Stimulated activated naive B cell treated with anti-CD40 and anti-IgM and Interleukin-4, amounts not matched to agents 10 μg/mL and 1 μg/mL and 100 μg/mL, for 72 hours (primary cell): ENCODE data around the gene DRGX.

ENCODE experiments used
- ATAC-seq, 2 donors: fragments of 150-1000 bp; cut with Tn5 transposase; replicated peaks; 2 replicates each; pipeline ENCODE4 v1.10.0; 2021; ENCODE audit warnings: moderate library complexity in 1 of 2
- DNase-seq: peaks from one replicate; pipeline ENCODE4 v3.0.0; 2021
- H3K27ac Mint-ChIP-seq: one replicate; pipeline ENCODE4 v1.8.0; 2022; ENCODE audit warnings: mild to moderate bottlenecking, mixed read lengths
- H3K27me3 Mint-ChIP-seq, 2 donors: one replicate each; pipeline ENCODE4 v1.8.0; 2022; ENCODE audit warnings: mixed read lengths in 2 of 2
- H3K36me3 Mint-ChIP-seq, 2 donors: one replicate each; pipeline ENCODE4 v1.8.0; 2022; ENCODE audit warnings: mixed read lengths in 2 of 2, mild to moderate bottlenecking in 1 of 2
- H3K4me1 Mint-ChIP-seq, 2 donors: one replicate each; pipeline ENCODE4 v1.8.0; 2022; ENCODE audit warnings: mixed read lengths in 2 of 2, mild to moderate bottlenecking in 1 of 2
- H3K4me3 Mint-ChIP-seq, 2 donors: one replicate each; pipeline ENCODE4 v1.8.0; 2022; ENCODE audit warnings: mild to moderate bottlenecking in 2 of 2, mixed read lengths in 2 of 2, moderate library complexity in 1 of 2
- H3K9me3 Mint-ChIP-seq, 2 donors: one replicate each; pipeline ENCODE4 v1.8.0; 2022; ENCODE audit warnings: mixed read lengths in 2 of 2, mild to moderate bottlenecking in 1 of 2

DRGX gene

DNA sequence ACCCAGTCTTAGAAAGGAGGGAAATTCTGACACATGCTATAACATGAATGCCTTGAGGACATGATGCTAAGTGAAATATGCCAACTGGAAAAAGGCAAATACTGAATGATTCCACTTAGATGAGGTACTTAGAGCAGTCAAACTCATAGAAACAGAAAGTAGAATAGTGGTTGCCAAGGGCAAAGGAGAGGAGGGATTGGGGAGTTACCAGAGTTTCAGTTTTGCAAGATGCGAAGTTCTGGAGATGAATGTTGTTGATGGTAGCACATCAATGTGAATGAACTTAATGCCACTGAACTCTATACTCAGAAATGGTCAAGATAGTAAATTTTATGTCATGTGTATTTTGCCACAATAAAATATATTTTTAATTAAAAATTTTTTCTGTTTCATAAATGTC lies 38.9 kb downstream of the DRGX start:
- H3K36me3 Mint-ChIP-seq: peaks cover 0 to 2% of the 10 kb centered on the region in 2 donors
- peak in 1 of 2 donors; percentile 86 for ATAC-seq
- DNase-seq: no peak
- no peak overlapping the region for H3K4me3 Mint-ChIP-seq
- peaks cover 4 to 5% of the 10 kb centered on the region in 2 donors for H3K9me3 Mint-ChIP-seq
- peaks cover 2 to 5% of the 10 kb centered on the region in 2 donors for H3K4me1 Mint-ChIP-seq
- H3K27me3 Mint-ChIP-seq: peaks cover 4 to 14% of the 10 kb centered on the region in 2 donors
- no peak overlapping the region for H3K27ac Mint-ChIP-seq

DNA sequence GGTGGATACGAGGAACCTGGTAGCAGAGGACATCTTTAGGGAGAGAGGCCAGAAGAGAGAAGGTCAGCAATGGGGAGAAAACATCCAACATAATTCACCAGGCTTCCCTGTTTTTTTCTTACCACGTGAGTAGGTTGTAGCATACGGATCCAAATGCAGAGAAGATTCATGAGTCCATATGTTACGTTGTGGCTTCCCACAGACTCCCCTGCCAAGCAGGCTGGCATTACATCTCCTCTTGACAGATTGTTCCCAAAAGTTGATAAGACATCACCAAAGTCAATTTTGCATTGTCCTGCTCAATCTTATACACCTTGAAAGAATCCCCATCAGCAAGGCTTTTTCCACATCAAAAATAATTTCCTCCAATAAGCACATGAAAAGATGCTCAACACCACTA lies 39.7 kb downstream of the DRGX start:
- peaks cover 0 to 2% of the 10 kb centered on the region in 2 donors for H3K4me1 Mint-ChIP-seq
- peaks cover 9 to 14% of the 10 kb centered on the region in 2 donors for H3K27me3 Mint-ChIP-seq
- peaks cover 0 to 2% of the 10 kb centered on the region in 2 donors for H3K36me3 Mint-ChIP-seq
- H3K4me3 Mint-ChIP-seq: no peak overlapping the region
- H3K9me3 Mint-ChIP-seq: peaks cover 4 to 5% of the 10 kb centered on the region in 2 donors
- ATAC-seq (no peak), DNase-seq (no peak)
- no peak overlapping the region for H3K27ac Mint-ChIP-seq

DNA sequence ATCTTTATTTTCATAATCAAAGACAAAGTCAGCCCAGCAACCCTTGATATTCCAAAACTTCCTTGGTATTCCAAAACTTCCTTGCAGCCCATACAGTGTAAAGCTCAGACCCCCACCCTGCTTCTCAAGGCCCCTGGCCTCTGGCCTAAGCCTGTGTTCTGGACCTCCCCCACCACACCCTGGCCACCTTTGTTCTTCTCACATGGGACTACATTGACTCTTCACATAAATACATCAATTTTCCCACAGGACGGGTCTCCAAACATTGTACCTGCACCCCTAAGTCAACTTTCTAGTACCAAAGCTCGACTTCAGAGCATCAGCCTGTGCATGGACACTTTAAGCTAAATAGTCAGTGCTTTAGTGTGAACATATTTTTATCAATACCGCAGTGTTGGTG lies 40.7 kb downstream of the DRGX start:
- Mint-ChIP-seq H3K36me3 (peaks cover 0 to 5% of the 10 kb centered on the region in 2 donors), H3K4me3 (no peak overlapping the region), H3K27ac (no peak overlapping the region), H3K27me3 (peaks cover 12 to 14% of the 10 kb centered on the region in 2 donors), H3K4me1 (peaks cover 0 to 2% of the 10 kb centered on the region in 2 donors), H3K9me3 (peaks cover 7 to 8% of the 10 kb centered on the region in 2 donors)
- ATAC-seq: no peak
- DNase-seq: no peak

DNA sequence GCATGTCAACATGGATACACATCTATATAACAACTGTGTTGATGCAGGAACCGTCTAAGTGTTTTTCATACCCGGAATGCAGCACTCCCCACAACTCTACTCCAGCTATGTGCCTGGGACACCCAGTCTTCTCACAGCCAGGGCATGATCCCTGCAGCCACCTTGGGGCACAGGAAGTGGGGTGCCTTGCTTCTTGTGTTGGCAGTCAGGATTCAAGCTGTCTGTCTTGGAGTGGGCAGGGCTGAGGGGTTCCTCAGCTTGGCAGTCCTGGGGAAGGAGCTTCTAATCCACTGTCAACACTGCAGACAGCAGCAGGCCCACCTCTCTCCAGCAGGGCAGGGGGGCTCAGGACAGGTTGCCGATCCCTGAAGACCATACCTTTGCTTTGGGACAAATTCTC lies 41.3 kb downstream of the DRGX start:
- DNase-seq (no peak), ATAC-seq (no peak)
- Mint-ChIP-seq H3K27ac (no peak overlapping the region), H3K27me3 (peaks cover 14 to 18% of the 10 kb centered on the region in 2 donors), H3K4me3 (no peak overlapping the region), H3K4me1 (peaks cover 0 to 2% of the 10 kb centered on the region in 2 donors), H3K9me3 (peaks cover 11% of the 10 kb centered on the region in 2 donors), H3K36me3 (peaks cover 0 to 8% of the 10 kb centered on the region in 2 donors)

DNA sequence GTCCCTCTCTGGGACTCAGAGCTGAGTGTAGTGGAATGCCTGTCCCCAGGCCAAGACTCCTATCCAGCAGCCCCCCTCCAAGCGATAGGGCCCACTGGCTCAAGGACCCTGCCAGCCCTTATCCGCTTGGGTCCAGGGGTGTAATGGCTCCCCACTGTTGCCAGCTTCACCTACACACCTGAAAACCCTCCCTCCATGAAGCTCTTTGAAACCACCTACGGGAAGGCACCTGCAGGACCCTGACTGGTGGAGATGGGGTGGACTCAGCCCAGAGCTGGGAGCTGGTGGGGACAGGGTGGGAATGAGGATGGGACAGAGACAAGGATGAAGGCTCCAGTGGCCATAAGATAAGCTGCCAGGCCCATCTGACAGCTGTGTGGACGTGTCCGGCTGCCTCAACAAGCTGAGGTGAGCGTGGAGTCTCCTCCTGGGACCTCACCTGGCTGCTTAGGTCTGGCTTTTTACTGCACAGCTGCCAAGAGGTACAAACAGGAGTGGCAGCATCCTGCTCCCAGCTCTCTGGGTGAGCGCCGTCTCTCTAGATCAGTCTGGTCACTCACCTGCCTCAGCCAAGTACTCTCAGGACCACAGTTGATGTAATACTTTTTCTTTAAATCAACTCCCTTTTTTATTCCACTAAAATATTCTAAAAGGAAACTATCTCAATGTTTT lies 41.9 kb downstream of the DRGX start:
- peaks cover 0 to 12% of the 10 kb centered on the region in 2 donors for H3K36me3 Mint-ChIP-seq
- no peak for ATAC-seq
- H3K9me3 Mint-ChIP-seq: peaks cover 11 to 17% of the 10 kb centered on the region in 2 donors
- no peak overlapping the region for H3K4me3 Mint-ChIP-seq
- peaks cover 0 to 2% of the 10 kb centered on the region in 2 donors for H3K4me1 Mint-ChIP-seq
- DNase-seq: no peak
- no peak overlapping the region for H3K27ac Mint-ChIP-seq
- H3K27me3 Mint-ChIP-seq: peaks cover 8 to 23% of the 10 kb centered on the region in 2 donors

DNA sequence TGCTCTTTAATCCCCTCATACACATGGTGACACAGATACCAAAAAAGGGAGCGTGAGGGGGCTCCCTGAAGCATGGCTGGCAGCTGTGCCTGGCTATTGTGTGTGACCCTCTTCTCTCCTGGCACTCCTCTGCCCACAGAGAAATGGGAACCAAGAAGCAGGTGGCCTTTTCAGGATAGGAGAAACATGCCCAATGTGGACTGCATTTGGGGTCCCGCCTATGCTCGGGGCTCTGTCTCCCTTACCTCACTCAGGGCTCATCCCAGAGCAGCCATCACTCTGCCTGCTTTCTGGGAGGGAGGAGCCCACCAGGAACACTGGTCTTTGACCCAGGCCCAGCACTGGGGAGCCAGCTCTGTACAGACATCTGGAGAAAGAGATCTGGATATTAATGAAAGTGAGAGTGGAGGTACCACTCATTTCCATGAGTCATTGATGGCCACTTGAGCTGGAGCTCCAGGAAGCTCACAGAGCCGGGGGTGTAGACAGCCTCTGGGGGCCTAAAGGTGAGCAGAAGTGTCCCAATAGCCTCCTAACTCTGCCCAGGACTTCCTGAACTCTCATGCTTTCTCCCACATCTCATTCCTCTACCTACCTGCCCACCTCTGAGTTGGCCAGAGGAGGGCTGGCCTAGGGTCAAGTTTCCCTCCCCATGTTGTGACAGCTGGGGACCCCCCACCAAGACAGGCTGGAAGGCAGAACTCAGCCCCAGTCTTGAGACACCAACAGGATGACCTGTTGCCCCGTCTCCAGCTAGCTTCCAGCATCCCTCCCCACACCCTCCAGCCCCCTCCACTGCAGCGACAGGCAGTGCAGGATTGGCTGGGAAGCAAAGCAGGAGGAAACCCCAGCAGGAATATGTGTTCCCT lies 42.6 kb downstream of the DRGX start:
- Mint-ChIP-seq H3K27me3 (peaks cover under 1 to 19% of the 10 kb centered on the region in 2 donors), H3K4me3 (no peak overlapping the region), H3K36me3 (peaks cover 0 to 12% of the 10 kb centered on the region in 2 donors)

DNA sequence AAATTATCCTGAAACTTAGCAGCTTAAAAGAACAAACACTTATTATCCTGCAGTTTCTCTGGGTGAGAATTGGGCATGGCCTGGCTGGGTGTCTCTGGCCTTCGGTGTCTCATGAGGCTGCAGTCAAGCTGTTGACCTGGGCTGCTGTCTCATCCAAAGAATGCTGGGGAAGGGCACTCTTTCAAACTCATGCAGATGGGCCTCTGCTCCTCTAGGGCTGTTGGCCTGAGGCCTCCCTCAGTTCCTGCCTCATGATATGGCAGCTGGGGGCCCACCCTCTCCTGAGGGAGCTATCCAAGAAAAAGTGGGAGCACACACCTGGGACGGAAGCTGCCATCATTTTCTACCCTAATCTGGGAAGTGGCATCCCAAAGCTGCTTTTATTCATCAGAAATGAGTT lies 43.6 kb downstream of the DRGX start:
- Mint-ChIP-seq H3K36me3 (peaks cover 0 to 10% of the 10 kb centered on the region in 2 donors), H3K4me1 (peaks cover 0 to 2% of the 10 kb centered on the region in 2 donors), H3K9me3 (peaks cover 9 to 17% of the 10 kb centered on the region in 2 donors), H3K27me3 (peaks cover 0 to 19% of the 10 kb centered on the region in 2 donors), H3K4me3 (no peak overlapping the region), H3K27ac (no peak overlapping the region)
- DNase-seq (no peak), ATAC-seq (no peak)

More for the DNA sequence above, 42.6 kb downstream of the DRGX start:
- DNase-seq (no peak), ATAC-seq (no peak)
- Mint-ChIP-seq H3K4me1 (peaks cover 0 to 2% of the 10 kb centered on the region in 2 donors), H3K9me3 (peaks cover 11 to 17% of the 10 kb centered on the region in 2 donors), H3K27ac (no peak overlapping the region)

DNA sequence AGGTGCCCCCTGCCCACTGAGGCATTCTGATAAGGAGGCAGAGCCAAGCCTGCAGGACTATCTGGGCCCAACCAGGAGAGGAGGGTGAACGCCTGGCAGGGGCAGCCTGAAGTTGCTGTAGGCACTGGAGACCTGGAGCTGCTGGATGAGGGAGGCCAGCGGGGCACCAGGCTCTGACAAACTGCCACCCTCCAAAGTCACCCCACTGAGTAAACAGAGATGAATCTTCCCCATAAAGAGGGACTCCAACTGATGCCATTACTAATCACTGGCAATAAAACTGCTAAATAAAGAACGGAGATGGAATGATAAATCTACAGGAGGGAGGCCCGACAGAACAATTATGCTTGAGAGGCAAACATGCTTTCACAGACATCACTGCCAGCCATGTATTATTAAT lies 44.2 kb downstream of the DRGX start:
- no peak for ATAC-seq

DNA sequence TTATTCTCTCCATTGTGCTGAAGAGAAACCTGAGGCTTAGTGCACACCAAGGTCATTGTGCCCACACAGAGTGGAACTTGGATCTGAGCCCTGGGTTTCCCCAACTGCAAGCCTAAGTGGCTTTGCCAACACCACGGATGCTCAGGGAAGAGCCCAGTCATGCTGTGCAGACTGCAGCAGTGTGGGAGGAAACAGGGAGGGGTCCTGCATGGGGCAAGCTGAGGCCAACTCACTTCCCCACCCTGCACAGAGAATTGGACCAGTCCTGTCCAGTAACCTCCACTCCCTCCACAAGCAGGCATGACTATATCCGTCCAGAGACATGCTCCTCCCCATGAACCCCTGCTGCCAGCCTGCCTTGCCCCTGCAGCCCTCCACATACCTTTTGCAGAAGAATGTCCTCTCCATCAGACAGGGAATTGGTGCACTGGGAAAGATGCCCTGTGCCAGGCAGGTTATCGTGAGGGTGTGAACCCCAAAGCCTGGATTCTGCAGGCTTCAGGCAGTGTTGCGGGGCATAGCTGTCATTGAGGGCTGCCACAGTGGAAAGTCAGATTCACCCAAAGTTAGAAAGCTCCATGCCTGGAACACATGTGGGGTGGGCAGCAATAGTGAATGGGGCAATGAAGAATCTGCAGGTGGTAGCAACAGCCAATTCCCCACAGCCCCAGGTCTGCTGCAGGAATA lies 44.9 kb downstream of the DRGX start:
- peaks cover 0 to 10% of the 10 kb centered on the region in 2 donors for H3K36me3 Mint-ChIP-seq
- H3K4me3 Mint-ChIP-seq: no peak overlapping the region
- no peaks in the 10 kb centered on the region for H3K4me1 Mint-ChIP-seq
- no peak for DNase-seq
- no peak for ATAC-seq
- no peak overlapping the region for H3K27ac Mint-ChIP-seq
- peaks cover 6 to 13% of the 10 kb centered on the region in 2 donors for H3K9me3 Mint-ChIP-seq
- peaks cover 0 to 19% of the 10 kb centered on the region in 2 donors for H3K27me3 Mint-ChIP-seq

More for the DNA sequence above, 44.2 kb downstream of the DRGX start:
- no peak overlapping the region for H3K4me3 Mint-ChIP-seq
- no peak overlapping the region for H3K27ac Mint-ChIP-seq
- DNase-seq: no peak
- H3K36me3 Mint-ChIP-seq: peaks cover 0 to 10% of the 10 kb centered on the region in 2 donors
- peaks cover 6 to 14% of the 10 kb centered on the region in 2 donors for H3K9me3 Mint-ChIP-seq
- peaks cover 0 to 19% of the 10 kb centered on the region in 2 donors for H3K27me3 Mint-ChIP-seq
- no peaks in the 10 kb centered on the region for H3K4me1 Mint-ChIP-seq

DNA sequence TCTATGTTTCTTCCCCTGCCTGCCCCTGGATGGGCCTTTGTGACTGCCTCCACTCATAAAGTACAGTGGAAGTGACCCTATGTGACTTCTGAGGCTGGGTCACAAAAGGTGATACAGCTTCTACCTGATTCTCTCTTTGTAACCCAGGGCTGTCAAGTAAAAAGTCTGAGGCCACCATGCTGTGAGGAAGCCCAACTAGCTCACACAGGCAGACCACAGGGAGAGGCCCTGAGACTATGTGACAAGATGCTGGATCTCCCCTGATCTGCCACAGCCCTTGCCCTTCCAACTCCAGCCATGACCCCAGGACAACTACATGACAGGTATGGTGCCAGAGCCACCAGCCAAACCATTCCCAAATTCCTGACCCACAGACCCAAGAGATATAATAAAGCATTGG lies 45.8 kb downstream of the DRGX start:
- Mint-ChIP-seq H3K36me3 (peaks cover 0 to 10% of the 10 kb centered on the region in 2 donors), H3K4me1 (no peaks in the 10 kb centered on the region), H3K27ac (no peak overlapping the region), H3K9me3 (peaks cover 6 to 13% of the 10 kb centered on the region in 2 donors), H3K4me3 (no peak overlapping the region), H3K27me3 (peaks cover 0 to 19% of the 10 kb centered on the region in 2 donors)
- ATAC-seq (no peak), DNase-seq (no peak)

DNA sequence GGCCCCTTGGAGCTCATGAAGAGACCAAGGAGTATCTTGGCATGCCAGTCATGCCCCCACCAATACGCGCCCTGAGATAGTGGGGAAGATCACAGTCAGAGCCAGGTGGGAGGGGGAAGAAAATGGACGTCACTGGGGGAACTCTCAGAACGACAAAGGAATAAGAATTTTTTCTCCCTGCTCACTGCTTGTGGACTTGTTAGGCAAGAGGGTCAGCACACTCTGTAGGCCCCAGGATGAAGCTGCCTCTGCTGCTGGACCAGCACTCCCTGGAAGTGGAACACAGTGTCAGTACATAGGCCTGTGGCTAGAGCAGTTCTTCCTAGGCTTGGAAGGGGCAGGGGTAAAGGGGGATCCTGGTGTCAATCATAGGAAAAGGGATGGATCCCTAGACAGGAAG lies 46.5 kb downstream of the DRGX start:
- H3K9me3 Mint-ChIP-seq: peaks cover 6 to 13% of the 10 kb centered on the region in 2 donors
- no peak for DNase-seq

DNA sequence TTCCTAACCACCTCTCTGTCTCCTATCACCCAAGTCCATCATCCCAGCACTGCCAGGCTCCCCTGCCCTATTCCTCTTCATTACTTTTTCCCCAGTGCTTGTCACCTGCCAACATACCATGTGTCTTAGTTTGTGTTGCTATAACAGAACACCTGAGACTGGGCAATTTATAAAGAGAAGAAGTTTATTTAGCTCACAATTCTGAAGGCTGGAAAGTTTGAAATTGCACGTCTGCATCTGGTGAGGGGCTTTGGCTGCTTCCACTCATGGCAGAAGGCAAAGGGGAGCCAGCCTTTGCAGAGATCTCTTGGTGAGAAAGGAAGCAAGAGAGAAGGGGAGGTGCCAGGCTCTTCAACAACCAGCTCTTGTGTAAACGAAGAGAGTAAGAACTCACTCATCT lies 47.3 kb downstream of the DRGX start:
- H3K4me1 Mint-ChIP-seq: no peaks in the 10 kb centered on the region
- peaks cover 9 to 19% of the 10 kb centered on the region in 2 donors for H3K27me3 Mint-ChIP-seq
- no peak overlapping the region for H3K4me3 Mint-ChIP-seq
- peaks cover 6 to 13% of the 10 kb centered on the region in 2 donors for H3K9me3 Mint-ChIP-seq
- peaks cover 0 to 10% of the 10 kb centered on the region in 2 donors for H3K36me3 Mint-ChIP-seq
- DNase-seq (no peak), ATAC-seq (no peak)
- no peak overlapping the region for H3K27ac Mint-ChIP-seq

More for the DNA sequence above, 46.5 kb downstream of the DRGX start:
- peaks cover under 1 to 19% of the 10 kb centered on the region in 2 donors for H3K27me3 Mint-ChIP-seq
- no peak for ATAC-seq
- H3K36me3 Mint-ChIP-seq: peaks cover 0 to 10% of the 10 kb centered on the region in 2 donors
- no peak overlapping the region for H3K4me3 Mint-ChIP-seq
- H3K27ac Mint-ChIP-seq: no peak overlapping the region
- H3K4me1 Mint-ChIP-seq: no peaks in the 10 kb centered on the region

DNA sequence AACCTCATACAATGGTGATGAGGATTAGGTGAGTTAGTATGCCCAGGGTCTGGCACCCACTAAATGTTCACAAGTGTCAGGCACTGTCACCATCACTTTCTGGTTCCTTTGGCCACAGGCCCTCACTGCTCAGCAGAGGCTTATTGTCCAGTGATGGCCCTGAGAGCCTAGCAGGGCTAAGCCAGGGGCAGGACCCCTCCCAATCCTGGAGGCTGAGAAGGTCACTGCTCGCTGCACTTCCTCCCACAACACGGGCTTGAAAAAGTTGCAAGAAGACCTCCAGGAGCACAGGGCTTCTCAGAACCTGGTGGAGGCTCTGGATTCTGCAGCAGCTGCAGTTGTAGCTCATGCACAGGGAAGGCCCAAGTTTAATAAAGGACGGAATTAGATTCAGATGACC lies 48.1 kb downstream of the DRGX start:
- no peak for ATAC-seq
- Mint-ChIP-seq H3K27me3 (peaks cover 16 to 23% of the 10 kb centered on the region in 2 donors), H3K36me3 (peaks cover 0 to 10% of the 10 kb centered on the region in 2 donors), H3K4me1 (no peaks in the 10 kb centered on the region), H3K9me3 (peaks cover 6 to 13% of the 10 kb centered on the region in 2 donors), H3K4me3 (no peak overlapping the region), H3K27ac (no peak overlapping the region)
- DNase-seq: no peak

DNA sequence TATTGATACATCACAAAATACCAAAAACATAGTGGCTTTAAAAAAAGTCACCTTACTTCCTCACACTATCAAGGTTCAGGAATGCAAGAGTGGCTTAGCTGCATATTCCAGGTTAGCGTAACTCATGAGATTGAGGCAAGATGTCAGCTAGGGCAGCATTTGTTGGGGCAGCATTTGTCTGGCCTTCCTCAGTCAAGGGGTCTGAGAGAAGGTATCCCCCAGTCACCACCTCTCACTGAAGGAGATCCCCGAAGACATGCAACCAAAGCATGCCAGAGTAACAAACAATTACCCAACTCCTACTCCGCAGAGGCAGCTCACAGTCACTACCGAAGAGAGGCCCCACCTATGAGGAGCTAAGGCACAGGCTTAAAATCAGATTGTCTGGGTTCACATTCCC lies 48.5 kb downstream of the DRGX start:
- DNase-seq (no peak), ATAC-seq (no peak)
- Mint-ChIP-seq H3K27ac (no peak overlapping the region), H3K9me3 (peaks cover 6 to 13% of the 10 kb centered on the region in 2 donors), H3K4me3 (no peak overlapping the region), H3K4me1 (no peaks in the 10 kb centered on the region), H3K36me3 (peaks cover 0 to 10% of the 10 kb centered on the region in 2 donors), H3K27me3 (peaks cover 21 to 23% of the 10 kb centered on the region in 2 donors)
